Right lobe of liver (tissue), 6 donors: ENCODE data around the gene WHRN. TPM values are rescaled to one million over a fixed set of nuclear protein-coding genes. Genes with fewer than 3 reads are reported as not detected.

Experiments
- ATAC-seq, 4 donors: fragments of 200-7000 bp; cut with Tn5 transposase; one replicate each; pipeline ENCODE4 v1.9.1; 2020; ENCODE audit warnings: mild to moderate bottlenecking in 4 of 4, moderate library complexity in 4 of 4
- DNase-seq, 3 donors: peaks; one replicate each; pipeline ENCODE4 v3.0.0-alpha.2; 2020
- H3K27ac ChIP-seq, 3 donors: fragments of 200-600 bp; one replicate each; pipeline ENCODE4 v1.8.0; 2022
- H3K27me3 ChIP-seq, 2 donors: fragments of 200-600 bp; one replicate each; pipeline ENCODE4 v1.8.0; 2022
- H3K36me3 ChIP-seq, 4 donors: fragments of 200-600 bp; sonication (generic) in 1 of 4; one replicate each; pipeline versions ENCODE4 v1.5.1 to v1.8.0; 2017 to 2022; ENCODE audit warnings: control low read depth in 1 of 4
- H3K4me1 ChIP-seq, 4 donors: fragments of 200-600 bp; sonication (generic) in 1 of 4; one replicate each; pipeline versions ENCODE4 v1.5.1 to v1.8.0; 2017 to 2022; ENCODE audit warnings: control low read depth in 1 of 4
- H3K4me3 ChIP-seq, 3 donors: fragments of 200-600 bp; one replicate each; pipeline ENCODE4 v1.8.0; 2022
- H3K9me3 ChIP-seq, 4 donors: fragments of 200-600 bp; sonication (generic) in 1 of 4; one replicate each; pipeline versions ENCODE4 v1.5.1 to v1.8.0; 2017 to 2022; ENCODE audit warnings: control low read depth in 1 of 4
- POLR2A ChIP-seq: fragments of 450-650 bp; IDR thresholded peaks from one replicate; pipeline ENCODE4 v1.6.1; 2017; ENCODE audit warnings: antibody characterized with exemption, mild to moderate bottlenecking
- WGBS: methylation state at CpG from one replicate; pipeline ENCODE4 v1.1.6; 2018; ENCODE audit warnings: low coverage, low lambda C conversion rate; ENCODE audit not compliant: insufficient coverage; ENCODE audit errors: missing lambda C conversion rate; 5-methylcytosine and 5-hydroxymethylcytosine counted together
- intact Hi-C, 2 donors: fragments of 100-400 bp; cut with DNase I; formaldehyde crosslinking; loops; one replicate each; pipeline versions ENCODE4 v1.11.2 to v1.14.1; 2022
- total RNA-seq, 6 experiments: library from RNA; depleted of rRNA in 2 of 6; stranded (reverse); fragments of >200 nt in 2 of 6; fragmentation: NEBNext Ultra II Directional in 3 of 6; extraction: Animal tissue kit (Norgen Biotek cat#: 25700) in 3 of 6; gene quantifications; one replicate each; pipeline versions ENCODE4 v1.1.0 to v1.2.4, GENCODE V29; 2016 to 2023
- TF ChIP-seq, protein P1 (sequence below), 4 donors: fragments of 200-600 bp in 3 of 4; fragments of 450-650 bp in 1 of 4; IDR thresholded peaks; one replicate each; pipeline versions ENCODE4 v1.5.1 to v1.8.0; 2016 to 2022; ENCODE audit warnings: antibody characterized with exemption in 4 of 4, mild to moderate bottlenecking in 2 of 4
- donor health status: DM: no; HTN: yes; CAD: no.
- donor health status: DM: no; HTN: no; CAD: no.
- donor health status: DM: no; HTN: no; CAD: no.
- donor health status: DM: no; HTN: yes; CAD: no.
- donor health status: DM: no; HTN: yes; CAD: no.

The WHRN gene
- total RNA-seq, 6 experiments from 2014 or later, result 2.1 to 3.7 (median 2.7) TPM

DNA sequence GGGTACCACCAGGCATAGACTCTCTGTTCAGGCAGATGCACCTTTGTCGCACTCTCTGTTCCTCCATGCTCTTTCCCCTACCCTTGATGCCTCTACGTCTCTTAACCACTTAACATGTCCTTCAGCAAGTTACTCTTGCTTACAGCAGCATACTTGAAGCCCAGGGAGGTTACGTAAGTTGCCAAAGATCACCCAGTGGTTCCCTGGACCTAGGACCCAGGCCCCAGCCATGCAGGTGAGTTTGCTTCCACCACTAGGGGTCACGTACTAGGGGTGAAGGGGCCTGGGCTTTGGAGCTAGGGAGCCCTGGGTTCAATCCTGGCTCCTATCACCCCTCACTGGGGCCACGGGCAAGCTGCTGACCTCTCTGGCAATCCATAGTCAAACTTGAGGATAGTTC lies 126.4 kb downstream of the WHRN start:
- TF ChIP-seq, protein P1, sequence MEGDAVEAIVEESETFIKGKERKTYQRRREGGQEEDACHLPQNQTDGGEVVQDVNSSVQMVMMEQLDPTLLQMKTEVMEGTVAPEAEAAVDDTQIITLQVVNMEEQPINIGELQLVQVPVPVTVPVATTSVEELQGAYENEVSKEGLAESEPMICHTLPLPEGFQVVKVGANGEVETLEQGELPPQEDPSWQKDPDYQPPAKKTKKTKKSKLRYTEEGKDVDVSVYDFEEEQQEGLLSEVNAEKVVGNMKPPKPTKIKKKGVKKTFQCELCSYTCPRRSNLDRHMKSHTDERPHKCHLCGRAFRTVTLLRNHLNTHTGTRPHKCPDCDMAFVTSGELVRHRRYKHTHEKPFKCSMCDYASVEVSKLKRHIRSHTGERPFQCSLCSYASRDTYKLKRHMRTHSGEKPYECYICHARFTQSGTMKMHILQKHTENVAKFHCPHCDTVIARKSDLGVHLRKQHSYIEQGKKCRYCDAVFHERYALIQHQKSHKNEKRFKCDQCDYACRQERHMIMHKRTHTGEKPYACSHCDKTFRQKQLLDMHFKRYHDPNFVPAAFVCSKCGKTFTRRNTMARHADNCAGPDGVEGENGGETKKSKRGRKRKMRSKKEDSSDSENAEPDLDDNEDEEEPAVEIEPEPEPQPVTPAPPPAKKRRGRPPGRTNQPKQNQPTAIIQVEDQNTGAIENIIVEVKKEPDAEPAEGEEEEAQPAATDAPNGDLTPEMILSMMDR (IDR thresholded peaks at IDR 0.05), result no peak
- no peak for TF ChIP-seq POLR2A
- WGBS, result 88% methylated on average over 4 of the region's 5 CpGs
- Histone ChIP-seq H3K27me3 (no peaks in the 10 kb centered on the region), H3K36me3 (peaks cover 0 to 30% (median 5%) of the 10 kb centered on the region in 4 donors), H3K4me3 (no peak overlapping the region), H3K4me1 (peaks cover 0 to 16% (median 8%) of the 10 kb centered on the region in 4 donors), H3K9me3 (no peaks in the 10 kb centered on the region), H3K27ac (no peak overlapping the region)
- no peak for ATAC-seq
- no peak for DNase-seq
- intact Hi-C loops, result no loop called here

DNA sequence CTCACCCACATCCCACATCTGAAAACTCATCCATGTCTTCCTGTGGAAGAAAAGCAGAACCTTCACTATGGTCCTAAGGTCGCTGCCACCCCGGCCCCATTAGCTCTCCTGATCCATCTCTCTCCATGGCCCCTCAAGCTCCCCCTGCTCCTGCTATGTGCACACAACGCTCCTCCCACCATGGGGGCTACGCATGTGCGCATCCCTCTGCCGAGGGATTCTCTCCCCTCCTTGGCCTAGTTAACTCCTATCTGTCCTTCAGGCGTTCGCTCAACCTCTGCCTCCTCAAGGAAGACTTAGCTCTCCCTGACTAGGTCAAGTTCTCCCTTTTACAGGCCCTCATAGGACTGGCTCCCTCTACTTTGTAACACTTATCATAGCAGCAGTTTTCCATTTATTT lies 127.3 kb downstream of the WHRN start:
- no peak for ATAC-seq
- no peak for TF ChIP-seq POLR2A
- TF ChIP-seq, protein P1 (IDR thresholded peaks at IDR 0.05), result no peak
- Histone ChIP-seq H3K4me3 (no peak overlapping the region), H3K9me3 (no peaks in the 10 kb centered on the region), H3K4me1 (peaks cover 0 to 9% (median 3%) of the 10 kb centered on the region in 4 donors), H3K27me3 (no peaks in the 10 kb centered on the region), H3K27ac (no peak overlapping the region), H3K36me3 (peaks cover 0 to 31% (median 6%) of the 10 kb centered on the region in 4 donors)
- intact Hi-C loops, result no loop called here
- peak in 1 of 3 donors; percentile 25 for DNase-seq
- WGBS, result 96% methylated on average over 7 of the region's 8 CpGs

- intact Hi-C loops, result no loop called here
- H3K4me3 ChIP-seq, result no peak overlapping the region
- no peaks in the 10 kb centered on the region for H3K4me1 ChIP-seq
- no CpG with 5 or more reads among the region's 19 CpGs for WGBS
- DNase-seq (peak in 1 of 3 donors; percentile 45), ATAC-seq (no peak)
- H3K27me3 ChIP-seq, result no peaks in the 10 kb centered on the region
- no peaks in the 10 kb centered on the region for H3K9me3 ChIP-seq
- no peak for TF ChIP-seq POLR2A
- TF ChIP-seq, protein P1 (IDR thresholded peaks at IDR 0.05), result no peak
- H3K36me3 ChIP-seq, result peaks cover 0 to 31% (median 6%) of the 10 kb centered on the region in 4 donors
- H3K27ac ChIP-seq, result no peak overlapping the region
These were observed 128.5 kb downstream of the WHRN start for GRCh38 chr9:114376586-114377445.

DNA sequence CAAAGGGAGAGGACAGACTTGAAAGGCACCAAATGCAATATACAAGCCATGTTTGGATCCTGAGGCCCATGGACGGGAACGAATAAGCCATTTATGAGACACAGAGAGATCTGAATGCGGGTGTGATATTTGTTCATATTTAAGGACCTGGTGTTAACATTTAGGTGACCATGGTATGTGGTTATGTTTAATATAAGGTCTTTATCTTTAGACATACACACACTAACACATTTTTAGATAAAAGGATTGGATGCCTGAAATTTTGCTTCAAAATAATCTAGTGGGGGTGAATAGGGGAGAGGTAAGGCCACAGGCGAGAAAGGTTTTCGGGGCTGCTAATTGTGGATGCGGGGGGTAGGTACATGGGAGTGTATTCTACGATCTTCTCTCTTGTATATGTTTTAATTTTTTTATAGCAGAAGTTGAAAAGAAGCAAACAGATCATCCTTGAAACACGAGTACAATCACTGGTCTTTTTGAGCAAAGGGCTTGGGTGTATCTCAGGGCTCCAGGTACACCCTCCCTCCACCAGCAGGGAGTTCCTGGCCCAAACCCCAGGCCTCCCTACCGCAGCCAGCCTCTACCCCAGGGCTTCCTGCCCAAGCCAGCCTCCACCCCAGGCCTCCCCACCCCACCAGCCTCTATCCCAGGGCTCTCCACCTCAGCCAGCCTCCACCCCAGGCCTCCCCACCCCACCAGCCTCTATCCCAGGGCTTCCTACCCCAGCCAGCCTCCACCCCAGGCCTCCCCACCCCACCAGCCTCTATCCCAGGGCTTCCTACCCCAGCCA lies 129.7 kb downstream of the WHRN start:
- DNase-seq, result peak in 1 of 3 donors; percentile 13
- Histone ChIP-seq H3K4me1 (no peaks in the 10 kb centered on the region), H3K27ac (no peak overlapping the region), H3K36me3 (peaks cover 0 to 25% (median 6%) of the 10 kb centered on the region in 4 donors), H3K27me3 (no peaks in the 10 kb centered on the region), H3K9me3 (no peaks in the 10 kb centered on the region), H3K4me3 (no peak overlapping the region)
- intact Hi-C loops, result no loop called here
- no peak for TF ChIP-seq POLR2A
- TF ChIP-seq, protein P1 (IDR thresholded peaks at IDR 0.05), result no peak
- WGBS, result 89% methylated on average over 8 of the region's 9 CpGs
- no peak for ATAC-seq
